HEK293T (cell line): ENCODE results near the gene RAB15.

Experiments used
- BHLHE40 ChIP-seq: fragments of 450-650 bp; IDR thresholded peaks from 2 replicates; pipeline ENCODE4 v1.6.1; 2016; ENCODE audit warnings: mild to moderate bottlenecking, moderate library complexity, borderline replicate concordance
- ELF4 ChIP-seq: fragments of 450-650 bp; IDR thresholded peaks from 2 replicates; pipeline ENCODE4 v1.6.1; 2017; ENCODE audit warnings: antibody characterized with exemption
- FOXA1 ChIP-seq: fragments of 450-650 bp; IDR thresholded peaks from 2 replicates; pipeline ENCODE4 v1.6.1; 2016; ENCODE audit warnings: mild to moderate bottlenecking
- NFRKB ChIP-seq: fragments of 450-650 bp; IDR thresholded peaks from 2 replicates; pipeline ENCODE4 v1.6.1; 2016; ENCODE audit warnings: mild to moderate bottlenecking, moderate library complexity
- SP1 ChIP-seq: fragments of 450-650 bp; IDR thresholded peaks from 2 replicates; pipeline ENCODE4 v1.6.1; 2017
- SUZ12 ChIP-seq: fragments of 450-650 bp; IDR thresholded peaks from 2 replicates; pipeline ENCODE4 v1.6.1; 2016; ENCODE audit warnings: mild to moderate bottlenecking
- TARDBP ChIP-seq: fragments of 450-650 bp; IDR thresholded peaks from 2 replicates; pipeline ENCODE4 v1.6.1; 2016
- ZNF384 ChIP-seq: fragments of 450-650 bp; IDR thresholded peaks from 2 replicates; pipeline ENCODE4 v1.6.1; 2016

DNA sequence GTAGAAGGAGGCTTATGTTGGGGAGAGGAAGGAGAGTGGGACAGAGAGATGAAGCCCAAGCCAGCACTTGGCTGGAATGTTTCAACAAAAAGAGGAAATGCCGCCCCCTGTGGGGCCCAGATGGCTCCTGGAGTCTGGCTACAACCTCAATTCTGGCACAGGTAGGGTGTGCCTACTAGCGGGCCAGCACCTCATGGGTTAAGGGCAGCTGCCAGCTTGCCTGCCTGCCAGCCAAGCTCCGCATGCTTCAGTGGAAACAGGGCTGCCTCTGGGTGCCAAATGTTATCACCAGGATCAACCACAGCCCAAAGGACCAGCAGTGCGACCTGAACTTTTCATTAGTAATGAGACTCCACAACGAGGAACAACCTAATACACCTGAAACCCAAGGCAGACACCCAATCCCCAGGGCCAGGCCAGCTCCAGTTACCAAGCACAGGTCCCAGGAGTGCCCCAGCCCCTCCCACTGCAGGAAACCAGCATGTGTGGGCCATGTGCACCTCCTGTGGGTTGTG is 11.3 kb downstream of the RAB15 start:
- no peak for TF ChIP-seq TARDBP
- TF ChIP-seq SP1: no peak
- TF ChIP-seq ELF4: no peak
- TF ChIP-seq BHLHE40: no peak
- TF ChIP-seq NFRKB: no peak
- no peak for TF ChIP-seq ZNF384
- no peak for TF ChIP-seq FOXA1
- no peak for TF ChIP-seq SUZ12
